GM10248 (cell line): Measurements from ENCODE around the gene ADAMTS1.

Experiments
- CTCF ChIA-PET: fragments of 300-600 bp; sonication (Branson Sonifier 250); formaldehyde crosslinking; extraction: SDS; loops from one replicate; lab custom pipeline; 2021; ENCODE audit warnings: antibody characterized with exemption; lab: Yijun Ruan, JAX
- POLR2A ChIA-PET: fragments of 350-650 bp; sonication (Branson Sonifier 250); formaldehyde crosslinking; extraction: SDS; loops from one replicate; lab custom pipeline; 2020; ENCODE audit warnings: antibody characterized with exemption; lab: Yijun Ruan, JAX
- DNase-seq: peaks from one replicate; pipeline ENCODE4 v3.0.0; 2012; ENCODE audit errors: extremely low spot score
- CTCF ChIP-seq: IDR thresholded peaks from 2 replicates; pipeline ENCODE4 v1.5.1; 2012; ENCODE audit warnings: mild to moderate bottlenecking, low read depth; ENCODE audit errors: extremely low read depth, missing control alignments, control extremely low read depth

Gene ADAMTS1

GRCh38 chr21:26846036-26846931, 1.1 kb upstream of the ADAMTS1 start:
- POLR2A ChIA-PET, result no interaction called here
- TF ChIP-seq CTCF, result no peak
- DNase-seq, result no peak
- CTCF ChIA-PET, result interaction anchor here (1.5 to 5.7 kb wide), 2 partner anchors 854 to 1899 kb away, joined by 5 to 46 read pairs; no protein-coding TSS in a partner anchor

GRCh38 chr21:26845759-26846035, 488 bp upstream of the ADAMTS1 start:
- TF ChIP-seq CTCF, result no peak
- ChIA-PET CTCF (interaction anchor here (5.7 kb wide), 1 partner anchor 1900 kb away, joined by 46 read pairs; no protein-coding TSS in a partner anchor), POLR2A (no interaction called here)
- DNase-seq, result no peak

- DNase-seq, result no peak
- ChIA-PET POLR2A (no interaction called here), CTCF (interaction anchor here (5.7 kb wide), 1 partner anchor 1901 kb away, joined by 46 read pairs; no protein-coding TSS in a partner anchor)
- TF ChIP-seq CTCF, result no peak
Observed at GRCh38 chr21:26844258-26845065, 747 bp downstream of the ADAMTS1 start.

- CTCF ChIA-PET, result interaction anchor here (5.7 kb wide), 1 partner anchor 1901 kb away, joined by 46 read pairs; no protein-coding TSS in a partner anchor
- DNase-seq, result no peak
- TF ChIP-seq CTCF, result no peak
- POLR2A ChIA-PET, result no interaction called here
Observed at GRCh38 chr21:26843933-26844257, 1.3 kb downstream of the ADAMTS1 start.

- no peak for TF ChIP-seq CTCF
- POLR2A ChIA-PET, result no interaction called here
- CTCF ChIA-PET, result no interaction called here
- DNase-seq, result no peak
Observed at GRCh38 chr21:26842974-26843932, 2.0 kb downstream of the ADAMTS1 start.
